ENCODE results near the gene COL17A1.

COL17A1 gene

GRCh38 chr10:104036069-104036384, 49.7 kb downstream of the COL17A1 start:
- no peaks in the 10 kb centered on the region for H3F3A ChIP-seq (ENCODE audit: insufficient read depth, low read length)
- no peak overlapping the region for H3K27ac ChIP-seq (ENCODE audit: low read length)
- no peak overlapping the region for H3K9ac ChIP-seq (ENCODE audit: low read length)
- no peaks in the 10 kb centered on the region for H3K9me2 ChIP-seq (replicated peaks; ENCODE audit: insufficient read depth, low read length)
- DNase-seq = no peak
- H3K9me3 ChIP-seq (replicated peaks; ENCODE audit: insufficient read depth, low read length) = no peaks in the 10 kb centered on the region
- H2AFZ ChIP-seq (ENCODE audit: low read length) = no peak overlapping the region
- TF ChIP-seq, protein P1, sequence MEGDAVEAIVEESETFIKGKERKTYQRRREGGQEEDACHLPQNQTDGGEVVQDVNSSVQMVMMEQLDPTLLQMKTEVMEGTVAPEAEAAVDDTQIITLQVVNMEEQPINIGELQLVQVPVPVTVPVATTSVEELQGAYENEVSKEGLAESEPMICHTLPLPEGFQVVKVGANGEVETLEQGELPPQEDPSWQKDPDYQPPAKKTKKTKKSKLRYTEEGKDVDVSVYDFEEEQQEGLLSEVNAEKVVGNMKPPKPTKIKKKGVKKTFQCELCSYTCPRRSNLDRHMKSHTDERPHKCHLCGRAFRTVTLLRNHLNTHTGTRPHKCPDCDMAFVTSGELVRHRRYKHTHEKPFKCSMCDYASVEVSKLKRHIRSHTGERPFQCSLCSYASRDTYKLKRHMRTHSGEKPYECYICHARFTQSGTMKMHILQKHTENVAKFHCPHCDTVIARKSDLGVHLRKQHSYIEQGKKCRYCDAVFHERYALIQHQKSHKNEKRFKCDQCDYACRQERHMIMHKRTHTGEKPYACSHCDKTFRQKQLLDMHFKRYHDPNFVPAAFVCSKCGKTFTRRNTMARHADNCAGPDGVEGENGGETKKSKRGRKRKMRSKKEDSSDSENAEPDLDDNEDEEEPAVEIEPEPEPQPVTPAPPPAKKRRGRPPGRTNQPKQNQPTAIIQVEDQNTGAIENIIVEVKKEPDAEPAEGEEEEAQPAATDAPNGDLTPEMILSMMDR (IDR thresholded peaks at IDR 0.05; ENCODE audit: low read length) = no peak
- TF ChIP-seq EZH2phosphoT487 (IDR thresholded peaks at IDR 0.05; ENCODE audit: low read length) = no peak
- no peak for TF ChIP-seq EZH2 (optimal IDR thresholded peaks at IDR 0.05; ENCODE audit: low read depth, low read length)
- H3K36me3 ChIP-seq (replicated peaks; ENCODE audit: insufficient read depth, low read length) = no peaks in the 10 kb centered on the region
- H3K79me2 ChIP-seq (ENCODE audit: low read length) = no peaks in the 10 kb centered on the region
- H3K27me3 ChIP-seq (replicated peaks; ENCODE audit: insufficient read depth, low read length) = no peaks in the 10 kb centered on the region
- H3K4me2 ChIP-seq (ENCODE audit: low read depth, low read length) = no peak overlapping the region
- H3K4me1 ChIP-seq (ENCODE audit: low read length) = no peaks in the 10 kb centered on the region
- H3K4me3 ChIP-seq (ENCODE audit: low read length) = no peak overlapping the region
- H4K20me1 ChIP-seq (ENCODE audit: insufficient read depth, low read length) = no peaks in the 10 kb centered on the region

DNA sequence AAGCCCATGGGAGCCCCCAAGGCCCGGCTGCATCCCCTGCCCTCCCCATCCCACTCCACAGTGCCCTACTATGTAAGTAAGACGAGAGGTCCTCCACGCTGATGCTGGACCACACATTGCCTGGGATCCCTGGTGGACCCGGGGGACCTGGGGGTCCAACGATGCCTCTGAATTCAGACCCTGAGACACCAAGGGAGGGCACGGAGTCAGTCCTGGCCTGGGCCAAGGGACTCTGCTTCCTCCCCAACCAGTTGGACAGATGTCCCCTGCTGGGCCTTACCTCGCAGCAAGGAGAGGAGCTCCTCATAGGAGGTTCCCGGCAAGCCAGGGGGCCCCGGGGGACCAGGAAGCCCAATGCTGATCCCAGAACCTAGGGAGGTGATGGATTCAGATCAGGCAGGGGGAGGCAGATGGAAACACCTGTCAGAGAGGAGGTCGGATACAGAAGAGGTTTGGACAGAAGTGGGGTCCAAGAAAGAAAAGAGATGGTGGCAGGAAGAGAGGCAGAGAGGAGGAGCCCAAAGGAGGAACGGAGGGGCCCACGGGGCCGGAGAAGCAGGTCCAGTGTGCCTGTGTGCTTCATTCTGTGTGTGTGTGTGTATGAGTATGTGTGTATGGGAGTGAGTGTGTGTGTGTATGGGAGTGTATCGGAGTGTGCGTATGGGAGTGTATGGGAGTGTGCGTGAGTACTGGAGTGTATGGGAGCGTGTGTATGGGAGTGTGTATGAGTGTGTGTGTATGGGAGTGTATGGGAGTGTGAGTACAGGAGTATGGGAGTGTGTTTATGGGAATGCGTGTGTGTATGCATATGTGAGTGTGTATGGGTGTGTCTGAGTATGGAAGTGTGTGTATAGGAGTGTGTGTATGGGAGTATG, 50.2 kb downstream of the COL17A1 start:
- Histone ChIP-seq H3K9ac (ENCODE audit: low read length) (no peak overlapping the region), H3K27ac (ENCODE audit: low read length) (no peak overlapping the region), H3K9me3 (replicated peaks; ENCODE audit: insufficient read depth, low read length) (no peaks in the 10 kb centered on the region), H4K20me1 (ENCODE audit: insufficient read depth, low read length) (no peaks in the 10 kb centered on the region), H3K4me2 (ENCODE audit: low read depth, low read length) (no peak overlapping the region), H2AFZ (ENCODE audit: low read length) (no peak overlapping the region), H3K4me3 (ENCODE audit: low read length) (no peak overlapping the region), H3K4me1 (ENCODE audit: low read length) (no peaks in the 10 kb centered on the region), H3K9me2 (replicated peaks; ENCODE audit: insufficient read depth, low read length) (no peaks in the 10 kb centered on the region), H3K27me3 (replicated peaks; ENCODE audit: insufficient read depth, low read length) (no peaks in the 10 kb centered on the region), H3F3A (ENCODE audit: insufficient read depth, low read length) (no peaks in the 10 kb centered on the region), H3K79me2 (ENCODE audit: low read length) (no peaks in the 10 kb centered on the region), H3K36me3 (replicated peaks; ENCODE audit: insufficient read depth, low read length) (no peaks in the 10 kb centered on the region)
- no peak for DNase-seq
- TF ChIP-seq EZH2phosphoT487 (IDR thresholded peaks at IDR 0.05; ENCODE audit: low read length) = no peak
- TF ChIP-seq, protein P1 (IDR thresholded peaks at IDR 0.05; ENCODE audit: low read length) = no peak
- no peak for TF ChIP-seq EZH2 (optimal IDR thresholded peaks at IDR 0.05; ENCODE audit: low read depth, low read length)

DNA sequence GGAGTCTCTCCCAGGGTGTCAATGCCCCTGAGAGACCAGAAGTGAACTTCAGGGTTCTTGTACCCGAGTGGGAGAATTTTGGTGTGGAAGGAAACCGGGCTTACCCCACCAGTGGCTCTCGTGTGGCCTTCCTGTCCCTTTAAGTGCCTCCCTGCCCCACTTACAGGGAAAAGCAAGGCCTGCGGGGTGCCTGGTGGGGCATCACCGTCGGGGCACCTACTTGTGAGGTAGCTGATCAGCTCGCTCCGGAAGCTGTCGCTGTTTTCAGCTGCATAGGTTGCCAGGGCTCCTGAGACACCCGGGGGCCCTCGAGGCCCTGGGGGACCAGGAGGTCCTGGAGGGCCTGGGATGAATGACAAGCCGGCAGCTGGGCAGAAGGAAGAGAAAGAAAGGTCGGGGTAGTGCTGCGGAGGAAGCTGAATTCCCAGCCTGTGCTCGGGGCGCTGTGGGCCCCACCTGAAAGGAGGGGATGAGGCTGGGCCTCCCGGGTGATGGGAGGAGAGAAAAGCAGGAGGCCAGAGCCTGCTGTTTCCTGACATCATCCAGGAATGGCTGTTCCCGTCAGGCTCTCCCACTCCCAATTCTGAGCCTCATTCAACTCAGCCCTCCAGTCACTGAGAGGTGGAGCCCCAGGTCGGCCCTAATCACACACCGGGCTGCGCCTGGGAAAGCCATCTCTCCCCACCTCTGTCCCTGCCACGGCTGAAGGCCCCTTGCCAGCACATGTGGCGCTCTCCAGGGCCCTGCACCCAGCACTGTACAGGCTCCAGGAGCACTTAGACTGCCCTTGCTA, 51.1 kb downstream of the COL17A1 start:
- no peaks in the 10 kb centered on the region for H3K27me3 ChIP-seq (replicated peaks; ENCODE audit: insufficient read depth, low read length)

More for the DNA sequence above, 51.1 kb downstream of the COL17A1 start:
- Histone ChIP-seq H2AFZ (ENCODE audit: low read length) (no peak overlapping the region), H3K9me3 (replicated peaks; ENCODE audit: insufficient read depth, low read length) (no peaks in the 10 kb centered on the region), H4K20me1 (ENCODE audit: insufficient read depth, low read length) (no peaks in the 10 kb centered on the region), H3K9me2 (replicated peaks; ENCODE audit: insufficient read depth, low read length) (no peaks in the 10 kb centered on the region), H3K4me2 (ENCODE audit: low read depth, low read length) (no peak overlapping the region), H3K4me3 (ENCODE audit: low read length) (no peak overlapping the region), H3K27ac (ENCODE audit: low read length) (no peak overlapping the region), H3K4me1 (ENCODE audit: low read length) (no peaks in the 10 kb centered on the region), H3K9ac (ENCODE audit: low read length) (no peak overlapping the region), H3K36me3 (replicated peaks; ENCODE audit: insufficient read depth, low read length) (no peaks in the 10 kb centered on the region), H3F3A (ENCODE audit: insufficient read depth, low read length) (no peaks in the 10 kb centered on the region), H3K79me2 (ENCODE audit: low read length) (no peaks in the 10 kb centered on the region)
- TF ChIP-seq, protein P1 (IDR thresholded peaks at IDR 0.05; ENCODE audit: low read length) = no peak
- TF ChIP-seq EZH2phosphoT487 (IDR thresholded peaks at IDR 0.05; ENCODE audit: low read length) (no peak), EZH2 (optimal IDR thresholded peaks at IDR 0.05; ENCODE audit: low read depth, low read length) (no peak)
- no peak for DNase-seq

Measured in MM.1S (cell line).